ENCODE data around the gene TPCN2.

- TF ChIP-seq CTCF (IDR thresholded peaks at IDR 0.05; ENCODE audit: control extremely low read depth in 1 of 3, insufficient read depth in 1 of 3, low read depth in 1 of 3, low read length in 3 of 3), result no peak
- no peak for TF ChIP-seq EP300 (IDR thresholded peaks at IDR 0.05; ENCODE audit: borderline replicate concordance in 1 of 2, low read depth in 2 of 2, low read length in 2 of 2)
- TF ChIP-seq RNF2 (IDR thresholded peaks at IDR 0.05; ENCODE audit: borderline replicate concordance, low read depth, low read length, missing control alignments, poor library complexity, severe bottlenecking), result no peak
- no peak for TF ChIP-seq KDM5A (IDR thresholded peaks at IDR 0.05; ENCODE audit: low read length)
- TF ChIP-seq POLR2A (IDR thresholded peaks at IDR 0.05; ENCODE audit: control extremely low read depth in 1 of 2, low read depth in 2 of 2, low read length in 2 of 2), result no peak
- TF ChIP-seq SP2 (IDR thresholded peaks at IDR 0.05; ENCODE audit: low read length), result no peak
- no peak for TF ChIP-seq MAFK (IDR thresholded peaks at IDR 0.05; ENCODE audit: low read depth, low read length)
Measured at GRCh38 chr11:69012092-69013008, 36.4 kb upstream of the TPCN2 start.
